MM.1S (cell line): ENCODE data around the gene APBB3.

Experiments used
- CTCF ChIP-seq: fragments of 300-600 bp; sonication (generic); IDR thresholded peaks from 2 replicates; pipeline ENCODE4 v1.5.1; 2016; ENCODE audit warnings: antibody characterized with exemption, low read length, mixed read lengths
- EZH2 ChIP-seq: fragments of 300-600 bp; sonication (generic); optimal IDR thresholded peaks from 2 replicates; pipeline ENCODE3; 2017; ENCODE audit warnings: low read depth, mild to moderate bottlenecking, antibody characterized with exemption, low read length, mixed read lengths
- EZH2phosphoT487 ChIP-seq: fragments of 300-600 bp; sonication (generic); IDR thresholded peaks from 2 replicates; pipeline ENCODE4 v1.6.1; 2018; ENCODE audit warnings: antibody characterized with exemption, low read length

DNA sequence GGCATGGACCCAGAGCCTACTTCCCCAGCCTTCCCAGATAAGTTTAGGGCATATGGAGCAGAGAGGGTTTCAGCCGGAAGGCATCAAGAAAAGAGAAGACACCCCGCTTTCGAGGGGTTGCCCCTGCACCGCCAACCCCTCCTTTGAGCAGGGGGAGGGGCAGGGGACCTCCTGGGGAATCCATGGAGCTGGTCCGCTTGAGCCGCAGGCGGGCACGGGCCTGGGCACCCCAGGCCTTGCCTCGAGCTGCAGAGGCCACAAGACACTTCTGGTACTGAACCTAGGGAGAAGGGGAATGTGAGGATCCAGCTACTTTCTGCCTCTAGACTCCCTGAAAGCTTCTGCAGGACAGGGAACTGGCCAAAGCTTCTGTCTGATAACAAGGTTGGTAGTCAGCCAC is 5.9 kb downstream of the APBB3 start:
- TF ChIP-seq CTCF (no peak), EZH2phosphoT487 (no peak), EZH2 (no peak)
